ENCODE measurements around the gene FBXO44.

DNA sequence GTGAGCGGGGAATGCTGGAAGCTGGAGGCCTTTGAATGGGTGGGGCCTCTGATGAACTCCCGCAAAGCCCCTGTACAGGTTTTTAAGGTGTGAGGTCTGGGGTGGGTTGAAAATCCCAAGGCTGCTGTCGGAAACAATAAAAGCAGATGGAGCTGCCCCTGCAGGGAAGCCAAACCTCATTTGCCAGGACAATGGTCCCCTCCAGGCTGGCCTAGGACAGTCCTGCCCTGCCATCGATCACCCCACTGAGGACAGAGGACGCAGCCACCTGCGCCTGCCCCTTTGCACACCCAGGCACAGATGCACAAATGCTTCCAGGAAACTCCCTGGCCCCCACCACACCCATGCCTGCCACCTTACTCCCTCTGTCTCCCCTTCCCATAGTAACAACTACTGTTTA lies 41.2 kb downstream of the FBXO44 start:
- TF ChIP-seq SRF (IDR thresholded peaks at IDR 0.05; ENCODE audit: low read depth in 2 of 2, low read length in 2 of 2) (no peak), STAT1 (conservative IDR thresholded peaks at IDR 0.05) (no peak), NRF1 (conservative IDR thresholded peaks at IDR 0.05; ENCODE audit: low read depth, low read length) (no peak), RFX5 (IDR thresholded peaks at IDR 0.05; ENCODE audit: low read depth, low read length) (no peak), STAT3 (IDR thresholded peaks at IDR 0.05; ENCODE audit: low read depth, low read length) (no peak), POLR2A (IDR thresholded peaks at IDR 0.05; ENCODE audit: low read depth, low read length) (no peak), GABPA (IDR thresholded peaks at IDR 0.05; ENCODE audit: low read depth) (no peak), EZH2 (IDR thresholded peaks at IDR 0.05; ENCODE audit: borderline replicate concordance, control insufficient read depth, low read depth, low read length) (no peak), BACH1 (IDR thresholded peaks at IDR 0.05; ENCODE audit: borderline replicate concordance) (no peak), CREB1 (IDR thresholded peaks at IDR 0.05; ENCODE audit: low read depth) (no peak)
- TF ChIP-seq, protein P1, sequence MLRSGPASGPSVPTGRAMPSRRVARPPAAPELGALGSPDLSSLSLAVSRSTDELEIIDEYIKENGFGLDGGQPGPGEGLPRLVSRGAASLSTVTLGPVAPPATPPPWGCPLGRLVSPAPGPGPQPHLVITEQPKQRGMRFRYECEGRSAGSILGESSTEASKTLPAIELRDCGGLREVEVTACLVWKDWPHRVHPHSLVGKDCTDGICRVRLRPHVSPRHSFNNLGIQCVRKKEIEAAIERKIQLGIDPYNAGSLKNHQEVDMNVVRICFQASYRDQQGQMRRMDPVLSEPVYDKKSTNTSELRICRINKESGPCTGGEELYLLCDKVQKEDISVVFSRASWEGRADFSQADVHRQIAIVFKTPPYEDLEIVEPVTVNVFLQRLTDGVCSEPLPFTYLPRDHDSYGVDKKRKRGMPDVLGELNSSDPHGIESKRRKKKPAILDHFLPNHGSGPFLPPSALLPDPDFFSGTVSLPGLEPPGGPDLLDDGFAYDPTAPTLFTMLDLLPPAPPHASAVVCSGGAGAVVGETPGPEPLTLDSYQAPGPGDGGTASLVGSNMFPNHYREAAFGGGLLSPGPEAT (IDR thresholded peaks at IDR 0.05; ENCODE audit: low read depth), result no peak
- TF ChIP-seq, protein P2, sequence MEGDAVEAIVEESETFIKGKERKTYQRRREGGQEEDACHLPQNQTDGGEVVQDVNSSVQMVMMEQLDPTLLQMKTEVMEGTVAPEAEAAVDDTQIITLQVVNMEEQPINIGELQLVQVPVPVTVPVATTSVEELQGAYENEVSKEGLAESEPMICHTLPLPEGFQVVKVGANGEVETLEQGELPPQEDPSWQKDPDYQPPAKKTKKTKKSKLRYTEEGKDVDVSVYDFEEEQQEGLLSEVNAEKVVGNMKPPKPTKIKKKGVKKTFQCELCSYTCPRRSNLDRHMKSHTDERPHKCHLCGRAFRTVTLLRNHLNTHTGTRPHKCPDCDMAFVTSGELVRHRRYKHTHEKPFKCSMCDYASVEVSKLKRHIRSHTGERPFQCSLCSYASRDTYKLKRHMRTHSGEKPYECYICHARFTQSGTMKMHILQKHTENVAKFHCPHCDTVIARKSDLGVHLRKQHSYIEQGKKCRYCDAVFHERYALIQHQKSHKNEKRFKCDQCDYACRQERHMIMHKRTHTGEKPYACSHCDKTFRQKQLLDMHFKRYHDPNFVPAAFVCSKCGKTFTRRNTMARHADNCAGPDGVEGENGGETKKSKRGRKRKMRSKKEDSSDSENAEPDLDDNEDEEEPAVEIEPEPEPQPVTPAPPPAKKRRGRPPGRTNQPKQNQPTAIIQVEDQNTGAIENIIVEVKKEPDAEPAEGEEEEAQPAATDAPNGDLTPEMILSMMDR (IDR thresholded peaks at IDR 0.05 in 2 of 3, conservative IDR thresholded peaks at IDR 0.05 in 1 of 3; ENCODE audit: control insufficient read depth in 2 of 3, extremely low read depth in 1 of 3, insufficient read depth in 1 of 3, low read depth in 3 of 3, low read length in 3 of 3), result no peak

Data from GM12878 (cell line).